ENCODE results near the gene NPEPL1.

NPEPL1 gene

GRCh38 chr20:58702161-58702510, 9.5 kb downstream of the NPEPL1 start:
- DNase-seq (ENCODE audit: low spot score) = no peak

- no peak for DNase-seq (ENCODE audit: low spot score)
Observed at GRCh38 chr20:58702859-58703648, 10.5 kb downstream of the NPEPL1 start.

- no peak for DNase-seq (ENCODE audit: low spot score)
Observed at GRCh38 chr20:58703765-58704371, 11.3 kb downstream of the NPEPL1 start.

GRCh38 chr20:58705208-58705926, 12.8 kb downstream of the NPEPL1 start:
- peak; percentile 74 for DNase-seq (ENCODE audit: low spot score)

- DNase-seq (ENCODE audit: low spot score) = no peak
Observed at GRCh38 chr20:58706150-58706892, 13.7 kb downstream of the NPEPL1 start.

GRCh38 chr20:58706975-58707681, 14.5 kb downstream of the NPEPL1 start:
- no peak for DNase-seq (ENCODE audit: low spot score)

GRCh38 chr20:58707770-58708169, 15.2 kb downstream of the NPEPL1 start:
- DNase-seq (ENCODE audit: low spot score) = no peak

- DNase-seq (ENCODE audit: low spot score) = no peak
Observed at GRCh38 chr20:58708246-58708931, 15.8 kb downstream of the NPEPL1 start.

- no peak for DNase-seq (ENCODE audit: low spot score)
Observed at GRCh38 chr20:58709013-58709702, 16.6 kb downstream of the NPEPL1 start.

GRCh38 chr20:58709703-58710039, 17.1 kb downstream of the NPEPL1 start:
- DNase-seq (ENCODE audit: low spot score) = no peak

- no peak for DNase-seq (ENCODE audit: low spot score)
Observed at GRCh38 chr20:58710481-58711265, 18.1 kb downstream of the NPEPL1 start.

GRCh38 chr20:58711266-58712051, 18.9 kb downstream of the NPEPL1 start:
- DNase-seq (ENCODE audit: low spot score) = no peak

- DNase-seq (ENCODE audit: low spot score) = peak; percentile 1
Observed at GRCh38 chr20:58712151-58712791, 19.7 kb downstream of the NPEPL1 start.

- peak; percentile 1 for DNase-seq (ENCODE audit: low spot score)
Observed at GRCh38 chr20:58712806-58713731, 20.5 kb downstream of the NPEPL1 start.

GRCh38 chr20:58713801-58714339, 21.3 kb downstream of the NPEPL1 start:
- DNase-seq (ENCODE audit: low spot score) = no peak

GRCh38 chr20:58714340-58714922, 21.8 kb downstream of the NPEPL1 start:
- no peak for DNase-seq (ENCODE audit: low spot score)

- no peak for DNase-seq (ENCODE audit: low spot score)
Observed at GRCh38 chr20:58714923-58715351, 22.3 kb downstream of the NPEPL1 start.
